HG03095 (cell line): Measurements from ENCODE around the gene TBC1D22A.

Source experiments
- ATAC-seq: cut with Tn5 transposase; IDR thresholded peaks from one replicate; pipeline ENCODE4 v1.9.1; 2021; ENCODE audit warnings: moderate library complexity; ENCODE audit not compliant: unreplicated experiment

Gene TBC1D22A

GRCh38 chr22:46876357-46876934 is 114.0 kb downstream of the TBC1D22A start:
- no peak for ATAC-seq

- ATAC-seq = no peak
Observed at GRCh38 chr22:46878191-46878948, 115.9 kb downstream of the TBC1D22A start.

GRCh38 chr22:46879083-46879482 is 116.6 kb downstream of the TBC1D22A start:
- ATAC-seq = no peak

- ATAC-seq = no peak
Observed at GRCh38 chr22:46881373-46882118, 119.1 kb downstream of the TBC1D22A start.

- no peak for ATAC-seq
Observed at GRCh38 chr22:46883092-46883910, 120.9 kb downstream of the TBC1D22A start.

GRCh38 chr22:46884365-46884764 is 121.9 kb downstream of the TBC1D22A start:
- ATAC-seq = no peak

GRCh38 chr22:46887978-46888377 is 125.5 kb downstream of the TBC1D22A start:
- ATAC-seq = no peak

- no peak for ATAC-seq
Observed at GRCh38 chr22:46890819-46891218, 128.4 kb downstream of the TBC1D22A start.

- ATAC-seq = no peak
Observed at GRCh38 chr22:46891382-46891951, 129.0 kb downstream of the TBC1D22A start.

GRCh38 chr22:46892866-46893265 is 130.4 kb downstream of the TBC1D22A start:
- no peak for ATAC-seq

GRCh38 chr22:46893281-46894020 is 131.0 kb downstream of the TBC1D22A start:
- no peak for ATAC-seq

GRCh38 chr22:46894081-46894671 is 131.7 kb downstream of the TBC1D22A start:
- ATAC-seq = no peak

GRCh38 chr22:46894851-46895640 is 132.6 kb downstream of the TBC1D22A start:
- ATAC-seq = no peak

- ATAC-seq = no peak
Observed at GRCh38 chr22:46895753-46896152, 133.3 kb downstream of the TBC1D22A start.

GRCh38 chr22:46896166-46896565 is 133.7 kb downstream of the TBC1D22A start:
- ATAC-seq = no peak

- ATAC-seq = no peak
Observed at GRCh38 chr22:46896568-46897245, 134.3 kb downstream of the TBC1D22A start.

GRCh38 chr22:46897246-46897623 is 134.8 kb downstream of the TBC1D22A start:
- ATAC-seq = no peak

- no peak for ATAC-seq
Observed at GRCh38 chr22:46900549-46900948, 138.1 kb downstream of the TBC1D22A start.
